ENCODE measurements around the gene GJA3. TPM values are rescaled to one million over a fixed set of nuclear protein-coding genes. Genes with fewer than 3 reads are reported as not detected.

Gene GJA3
- total and polyA plus RNA-seq, 2 of the 8 experiments (the other 6 are each of a cell fraction or from before 2014, with no cell fraction given): 0.12 to 0.60 TPM

GRCh38 chr13:20193162-20193906 lies 32.5 kb upstream of the GJA3 start:
- POLR2A ChIA-PET (ENCODE audit: partially characterized antibody): no interaction called here
- Histone ChIP-seq H3K79me1 (ENCODE audit: low read depth, low read length) (no peaks in the 10 kb centered on the region; the same call in 1 of the 2 replicates), H3K14ac (ENCODE audit: insufficient read length) (no peak overlapping the region), H3K56ac (replicated peaks; ENCODE audit: insufficient read length, low read depth, low read length) (no peak overlapping the region), H4K8ac (ENCODE audit: extremely low read depth, insufficient read depth, low read length) (0 out of 2 replicates have a peak overlapping the region, but pooled peaks have one; percentile 30), H3K18ac (ENCODE audit: extremely low read depth, low read length) (no peak overlapping the region), H3K27ac (ENCODE audit: low read depth, low read length) (no peak overlapping the region), H3K36me3 (ENCODE audit: control insufficient read depth in 2 of 4, insufficient read depth in 4 of 4, low read length in 3 of 4) (no peaks in the 10 kb centered on the region; a peak in 1 of 8 replicates), H2BK120ac (replicated peaks; ENCODE audit: low read depth, low read length) (no peak overlapping the region), H2BK15ac (ENCODE audit: low read length) (no peak overlapping the region), H4K91ac (replicated peaks; ENCODE audit: insufficient read length, low read length) (no peak overlapping the region), H2BK20ac (ENCODE audit: low read length) (no peak overlapping the region), H4K20me1 (replicated peaks in 1 of 2; ENCODE audit: control insufficient read depth in 1 of 2, insufficient read depth in 2 of 2, low read length in 2 of 2) (peaks cover 0 to 9% of the 10 kb centered on the region in 2 experiments), H3K4me2 (ENCODE audit: insufficient read depth in 1 of 2, low read depth in 2 of 2, low read length in 2 of 2) (peak overlapping the region; percentile 59 to 79), H3K23me2 (ENCODE audit: low read depth, low read length) (peaks cover 6% of the 10 kb centered on the region; the same call in 1 of the 2 replicates), H3K4me1 (replicated peaks in 1 of 4; ENCODE audit: control insufficient read depth in 3 of 4, insufficient read depth in 4 of 4, low read length in 3 of 4) (peaks cover 0 to 13% (median 5%) of the 10 kb centered on the region in 4 experiments; a peak in 6 of 7 replicates), H4K5ac (ENCODE audit: insufficient read length, low read depth, low read length) (no peak overlapping the region), H2BK12ac (ENCODE audit: low read depth, low read length) (no peak overlapping the region), H3K9ac (replicated peaks in 1 of 4; ENCODE audit: extremely low read depth in 1 of 4, low read depth in 3 of 4, low read length in 3 of 4) (no peak overlapping the region), H3K23ac (ENCODE audit: insufficient read length) (no peak overlapping the region), H3K27me3 (replicated peaks in 1 of 4; ENCODE audit: control insufficient read depth in 3 of 4, extremely low read depth in 1 of 4, insufficient read depth in 3 of 4, low read length in 3 of 4) (peaks cover 52 to 86% (median 81%) of the 10 kb centered on the region in 4 experiments), H3K9me3 (ENCODE audit: insufficient read depth in 2 of 2, low read depth in 1 of 2, low read length in 1 of 2) (no peaks in the 10 kb centered on the region), H3K4ac (replicated peaks; ENCODE audit: insufficient read length, low read depth, low read length) (no peak overlapping the region), H2BK5ac (ENCODE audit: low read depth, low read length) (no peak overlapping the region), H3K4me3 (ENCODE audit: extremely low read depth in 1 of 4, insufficient read depth in 2 of 4, low read depth in 3 of 4, low read length in 4 of 4) (peak overlapping the region; percentile 7 to 63 (median 37)), H3K79me2 (ENCODE audit: control insufficient read depth in 1 of 2, insufficient read depth in 2 of 2, low read length in 2 of 2) (no peaks in the 10 kb centered on the region), H2AK5ac (ENCODE audit: low read depth, low read length) (no peak overlapping the region), H2AFZ (ENCODE audit: low read length) (no peak overlapping the region)
- TF ChIP-seq KDM4A (IDR thresholded peaks at IDR 0.05; ENCODE audit: low read depth, low read length, severe bottlenecking) (peak; percentile 43), SUZ12 (IDR thresholded peaks at IDR 0.05; ENCODE audit: low read length) (peak; percentile 26), GTF2F1 (IDR thresholded peaks at IDR 0.05; ENCODE audit: borderline replicate concordance, low read depth, low read length) (no peak)
- WGBS, 2 experiments (ENCODE audit: extremely low coverage in 1 of 2, insufficient coverage in 1 of 2, insufficient read length in 1 of 2, insufficient replicate concordance in 2 of 2, low coverage in 1 of 2, low lambda C conversion rate in 2 of 2, missing lambda C conversion rate in 1 of 2): 2% methylated on average over 41 of the region's 53 CpGs; no CpG with 5 or more reads in 1 of the 2 experiments
- FAIRE-seq (no peak), DNase-seq (ENCODE audit: low read depth in 1 of 2, low spot score in 2 of 2) (peak in 1 of 2 experiments; percentile 54)
- CTCF ChIA-PET (ENCODE audit: partially characterized antibody): interaction anchor here (2.0 kb wide), 1 partner anchor 8 kb away, joined by 7 read pairs; no protein-coding TSS in a partner anchor
